Measurements from ENCODE around the gene LFNG.

- TF ChIP-seq CTCF (conservative IDR thresholded peaks at IDR 0.05) (no peak), EZH2 (IDR thresholded peaks at IDR 0.05; ENCODE audit: low read depth) (no peak)
Observed at GRCh38 chr7:2480070-2480408, 39.5 kb upstream of the LFNG start.
